ENCODE data around the gene ABCC1.
"Not testable (repeated sequence)": the region's sequence is repeated elsewhere in the genome, so short reads cannot be mapped to it uniquely, and the experiment has no call there.

ABCC1 gene

DNA sequence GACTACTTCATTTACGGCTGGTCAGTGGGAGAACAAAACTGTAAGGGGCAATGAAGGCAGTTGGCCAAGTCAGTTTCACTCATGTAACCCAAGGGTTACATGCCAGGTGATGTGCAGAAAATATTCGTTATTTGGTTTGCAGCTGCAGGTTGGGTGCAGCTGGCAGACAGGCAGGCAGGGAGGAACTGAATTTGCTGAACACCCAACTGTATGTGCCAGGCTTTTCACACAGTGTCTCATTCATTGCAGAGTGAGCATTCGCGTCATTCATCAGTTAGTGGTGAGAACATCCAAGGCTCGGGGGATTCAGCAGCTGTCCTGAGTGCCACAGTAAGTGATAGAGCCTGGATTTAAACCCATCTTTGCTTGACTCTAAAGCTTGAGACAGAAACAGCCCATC, 214.2 kb downstream of the ABCC1 start:
- no peak for DNase-seq

DNA sequence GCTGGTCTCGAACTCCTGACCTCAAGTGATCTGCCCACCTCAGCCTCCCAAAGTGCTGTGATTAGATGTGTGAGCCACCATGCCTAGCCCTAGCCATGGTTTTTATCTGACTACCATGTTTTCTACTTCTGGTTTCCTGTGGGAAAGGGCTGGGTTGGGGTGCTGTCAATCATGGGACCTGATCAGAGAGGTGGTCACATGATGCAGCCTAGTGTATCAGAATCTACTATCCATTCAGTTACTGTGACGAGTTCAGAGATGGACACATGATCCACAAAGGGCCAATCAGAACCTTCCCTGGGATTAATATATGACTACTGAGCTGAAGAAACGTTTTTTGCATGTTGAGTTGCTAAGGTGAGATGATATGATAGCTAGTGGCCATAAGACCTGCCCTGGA, 214.8 kb downstream of the ABCC1 start:
- no peak for DNase-seq

DNA sequence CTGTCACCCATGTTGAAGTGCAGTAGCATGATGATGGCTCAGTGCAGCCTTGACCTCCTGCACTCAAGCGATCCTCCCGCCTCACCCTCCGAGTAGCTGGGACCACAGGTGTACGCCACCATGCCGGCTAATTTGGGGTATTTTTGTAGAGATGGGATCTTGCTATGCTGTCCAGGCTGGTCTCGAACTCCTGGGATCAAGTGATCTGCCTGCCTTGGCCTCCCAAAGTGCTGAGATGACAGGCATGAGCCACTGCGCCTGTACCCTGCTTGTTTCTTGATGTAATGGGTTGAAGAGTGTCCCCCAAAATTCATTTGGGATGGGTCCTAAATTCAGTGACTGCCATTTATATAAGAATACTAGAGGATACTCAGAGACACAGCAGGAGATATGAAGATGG, 216.7 kb downstream of the ABCC1 start:
- DNase-seq: no peak

DNA sequence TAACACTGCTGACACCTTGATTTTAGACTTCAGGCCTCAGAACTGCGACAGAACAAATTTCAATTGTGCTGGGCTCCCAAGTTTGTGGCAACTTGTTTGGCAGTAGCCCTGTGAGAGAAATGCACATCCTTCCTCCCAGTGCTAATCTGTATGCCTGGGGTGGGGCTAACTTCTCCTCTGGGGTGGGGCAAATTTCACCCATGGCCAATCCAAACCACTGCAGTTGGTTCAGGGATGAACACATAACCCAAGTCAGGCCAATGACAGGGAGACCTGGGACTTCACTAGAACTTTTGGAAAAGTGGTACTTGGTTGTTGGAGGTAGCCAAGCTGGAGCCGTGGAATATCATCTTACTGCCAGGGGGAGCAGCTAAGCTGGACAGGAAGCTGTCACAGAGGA, 217.5 kb downstream of the ABCC1 start:
- DNase-seq: no peak

DNA sequence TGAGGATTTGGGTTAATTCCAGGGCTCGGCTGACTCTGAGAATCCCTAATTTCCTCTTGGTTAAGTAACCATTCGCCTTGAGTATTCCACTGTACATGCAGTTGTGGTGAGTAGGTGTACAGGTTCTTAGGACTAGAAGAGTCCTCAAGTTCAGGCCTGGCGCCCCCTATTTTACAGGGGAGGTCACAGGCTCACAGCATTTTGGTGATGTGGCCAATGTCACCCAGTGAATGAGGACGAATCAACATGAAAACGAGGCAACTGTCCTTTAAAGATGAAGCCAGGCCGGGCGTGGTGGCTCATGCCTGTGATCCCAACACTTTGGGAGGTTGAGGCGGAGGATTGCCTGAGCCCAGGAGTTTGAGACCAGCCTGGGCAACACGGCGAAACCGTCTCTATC, 218.5 kb downstream of the ABCC1 start:
- no peak for DNase-seq

DNA sequence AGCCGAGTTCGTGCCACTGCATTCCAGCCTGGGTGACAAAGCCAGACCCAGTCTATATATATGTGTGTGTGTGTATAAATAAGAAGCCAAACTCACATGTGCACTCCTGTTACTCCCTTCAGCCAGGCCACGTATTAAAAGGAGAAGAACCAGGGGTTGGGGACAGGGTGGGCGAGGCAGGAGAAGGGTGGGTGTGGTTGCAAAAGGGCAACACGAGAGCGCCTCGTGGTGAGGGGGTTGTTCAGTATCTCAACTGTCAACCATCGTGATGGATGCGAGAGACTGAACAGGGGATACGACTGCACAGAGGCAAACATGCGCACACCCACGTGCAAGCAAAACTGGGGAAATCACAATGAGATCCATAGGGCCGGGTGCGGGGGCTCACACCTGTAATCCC, 219.0 kb downstream of the ABCC1 start:
- no peak for DNase-seq

DNA sequence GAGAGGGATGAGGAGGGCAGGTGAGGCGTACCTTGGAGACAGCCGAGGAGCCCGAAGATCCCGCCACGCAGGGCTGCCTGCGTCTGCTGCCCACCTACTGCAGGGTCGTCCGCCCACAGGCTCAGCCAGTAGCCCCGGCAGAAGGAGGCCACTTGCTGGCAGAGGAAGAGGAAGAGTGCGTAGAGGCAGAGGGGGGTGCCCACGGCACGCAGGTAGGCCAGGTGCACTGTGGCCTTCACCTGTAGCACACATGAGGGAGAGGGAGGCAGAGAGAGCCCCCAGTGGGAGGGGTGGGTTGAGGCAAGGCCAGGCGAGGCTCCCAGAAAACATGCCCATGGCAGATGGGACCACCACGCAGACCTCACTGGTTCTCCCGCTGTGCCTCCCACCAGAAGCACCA, 220.2 kb downstream of the ABCC1 start:
- no peak for DNase-seq

DNA sequence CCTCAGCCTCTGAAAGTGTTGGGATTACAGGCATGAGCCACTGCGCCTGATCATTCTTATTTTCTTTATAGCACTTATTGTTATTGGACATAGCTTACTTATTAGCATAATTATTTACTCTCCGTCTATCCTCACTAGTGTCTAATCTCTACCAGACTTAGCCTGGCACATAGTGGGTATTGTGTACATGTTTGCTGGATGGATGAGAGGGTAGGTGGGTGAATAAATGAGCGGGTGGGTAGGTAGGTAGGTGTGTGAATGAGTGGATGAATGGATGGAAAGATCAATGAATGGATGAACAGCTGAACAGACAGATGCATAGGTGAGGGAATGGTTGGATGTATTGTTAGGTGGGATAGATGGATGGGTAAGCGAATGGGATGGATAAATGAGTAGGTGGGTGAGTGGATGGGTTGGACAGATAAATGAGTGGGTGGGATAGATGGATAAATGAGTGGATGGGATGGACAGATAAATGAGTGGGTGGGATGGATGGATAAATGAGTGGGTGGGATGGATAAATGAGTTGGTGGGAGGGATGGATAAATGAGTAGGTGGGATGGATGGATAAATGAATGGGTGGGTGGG, 222.0 kb downstream of the ABCC1 start:
- DNase-seq: no peak

DNA sequence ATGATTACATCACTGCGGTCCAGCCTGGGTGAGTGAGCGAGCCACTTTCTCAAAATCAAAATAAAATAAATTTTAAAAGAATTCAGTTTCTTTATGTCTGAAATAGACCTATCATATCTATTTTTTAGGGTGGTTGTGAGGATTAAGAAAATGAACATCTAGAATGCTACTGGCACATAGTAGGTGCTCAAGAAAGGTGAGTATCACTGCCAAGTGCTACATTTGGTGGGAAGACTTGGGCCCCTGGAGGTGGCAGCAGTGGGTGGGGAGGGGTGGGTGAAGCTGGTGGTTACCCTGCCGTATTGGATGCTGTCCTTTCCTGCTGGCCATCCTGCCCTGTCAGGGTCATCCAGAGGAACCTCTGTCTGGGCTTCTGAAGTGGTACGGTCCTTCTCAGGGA, 223.6 kb downstream of the ABCC1 start:
- DNase-seq: no peak

DNA sequence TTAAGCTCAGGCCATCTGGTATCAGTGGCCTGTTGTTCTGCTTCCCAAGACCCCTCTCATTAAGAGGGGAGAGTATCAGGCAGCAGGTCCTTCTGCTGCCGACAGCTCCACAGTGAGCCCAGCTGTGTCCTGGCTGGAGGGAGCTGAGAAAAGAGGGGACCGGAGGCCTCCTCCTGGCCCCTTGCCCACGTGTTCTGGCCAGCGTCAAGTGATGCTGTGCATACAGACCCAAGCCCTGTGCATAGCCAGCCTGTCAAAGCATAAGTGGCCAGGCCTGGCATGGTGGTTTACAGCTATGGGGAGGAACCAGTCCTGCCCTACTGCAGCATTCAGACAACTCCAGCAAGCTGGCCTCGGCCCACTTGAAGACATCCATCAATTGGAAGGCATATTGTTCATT, 225.9 kb downstream of the ABCC1 start:
- no peak for DNase-seq

DNA sequence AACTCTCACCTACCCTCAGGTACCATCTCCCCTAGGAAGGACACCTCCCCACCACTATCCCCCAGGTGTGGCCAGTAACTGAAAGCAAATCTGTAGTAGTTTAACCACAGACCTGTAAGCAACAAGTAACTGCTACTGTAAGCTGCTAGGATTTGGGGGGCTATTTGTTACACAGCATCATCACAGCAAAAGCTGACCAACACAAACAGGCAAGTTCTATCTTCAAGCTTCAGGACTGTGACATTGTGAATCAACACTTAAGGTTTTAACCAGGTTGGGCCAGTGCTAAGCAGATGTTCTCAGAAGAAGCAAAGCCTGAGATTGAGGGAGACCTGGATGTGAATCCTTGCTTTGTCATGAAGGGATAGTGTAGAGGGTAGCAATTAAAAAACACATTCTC, 226.9 kb downstream of the ABCC1 start:
- no peak for DNase-seq

DNA sequence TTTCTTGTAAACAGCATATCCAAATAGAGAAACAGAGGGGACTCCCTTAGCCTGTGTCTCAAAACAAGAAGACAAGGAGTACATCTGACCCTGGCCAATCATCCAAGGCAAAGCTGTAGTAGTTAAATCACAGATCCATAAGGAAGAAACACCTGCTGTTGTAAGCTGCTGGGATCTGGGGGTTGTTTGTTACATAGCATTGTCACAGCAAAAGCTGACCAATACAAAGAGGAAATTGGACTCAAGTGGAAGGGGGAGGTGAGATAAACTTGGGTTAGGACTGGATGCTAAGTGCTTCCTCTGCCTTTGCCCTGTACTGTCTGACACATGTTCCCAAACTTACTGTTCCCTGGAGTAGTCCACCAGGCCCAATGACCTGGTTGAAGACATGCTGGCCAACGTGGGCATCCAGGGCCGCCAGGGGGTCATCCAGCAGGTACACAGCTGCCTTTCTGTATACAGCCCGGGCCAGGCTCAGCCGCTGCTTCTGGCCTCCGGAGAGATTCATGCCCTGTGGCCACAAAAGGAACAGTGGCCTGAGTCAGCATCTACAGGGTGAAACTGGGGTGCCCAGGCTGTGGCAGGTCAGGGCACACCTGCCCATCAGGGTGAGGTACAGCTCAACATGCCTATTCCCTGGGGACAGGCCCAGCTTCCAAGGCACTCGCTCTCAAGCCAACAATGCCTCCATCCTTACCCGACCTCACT, 229.2 kb downstream of the ABCC1 start:
- DNase-seq: no peak

DNA sequence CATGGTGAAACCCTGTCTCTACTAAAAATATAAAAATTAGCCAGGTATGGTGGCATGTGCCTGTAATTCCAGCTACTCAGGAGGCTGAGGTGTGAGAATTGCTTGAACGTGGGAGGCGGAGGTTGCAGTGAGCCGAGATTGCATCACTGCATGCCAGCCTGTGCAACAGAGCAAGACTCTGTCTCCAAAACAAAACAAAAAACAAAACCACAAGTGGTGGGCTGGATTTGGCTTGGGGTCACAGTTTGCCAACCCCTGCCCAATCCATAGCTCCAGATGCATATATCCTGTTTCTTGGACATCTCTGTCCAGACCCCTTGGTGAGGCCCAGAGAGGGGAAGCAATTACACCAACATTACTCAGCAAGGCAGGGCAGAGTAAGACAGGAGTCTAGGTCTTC, 232.3 kb downstream of the ABCC1 start:
- DNase-seq: not testable (repeated sequence)

DNA sequence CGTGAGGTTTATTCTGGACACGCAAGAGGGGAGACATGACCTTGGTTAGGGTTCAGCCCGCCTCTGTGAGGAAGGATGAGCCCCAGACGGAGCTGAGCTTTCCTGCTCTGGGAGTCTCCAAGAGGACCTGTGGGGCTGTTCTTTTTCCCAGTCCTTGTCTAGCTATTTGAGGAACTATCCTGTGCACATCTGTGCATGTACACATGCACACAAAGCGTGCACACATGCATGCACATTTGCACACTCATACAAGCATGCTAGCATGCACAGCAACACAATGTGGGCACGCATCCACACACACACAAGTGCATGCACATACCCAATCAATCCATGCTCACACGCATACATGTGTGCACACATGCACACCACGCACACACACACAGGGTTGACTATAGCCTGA, 233.5 kb downstream of the ABCC1 start:
- DNase-seq: no peak

DNA sequence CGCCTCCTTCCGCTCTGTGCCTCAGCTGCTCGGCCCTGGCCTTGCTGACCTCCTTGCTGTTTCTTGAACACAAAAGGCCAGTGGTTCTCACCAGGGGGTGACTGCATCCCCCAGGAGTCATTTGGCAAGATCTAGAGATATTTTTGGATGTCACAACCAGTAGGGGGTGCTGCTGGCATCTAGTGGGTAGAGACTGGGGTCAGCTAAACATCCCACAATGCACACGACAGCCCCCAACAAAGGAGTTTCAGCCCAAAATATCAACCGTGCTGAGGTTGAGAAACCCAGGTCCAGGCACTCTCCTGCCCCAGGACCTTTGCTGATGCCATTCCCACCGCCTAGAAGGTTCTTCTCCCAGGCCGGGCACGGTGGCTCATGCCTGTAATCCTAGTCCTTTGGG, 234.1 kb downstream of the ABCC1 start:
- no peak for DNase-seq

DNA sequence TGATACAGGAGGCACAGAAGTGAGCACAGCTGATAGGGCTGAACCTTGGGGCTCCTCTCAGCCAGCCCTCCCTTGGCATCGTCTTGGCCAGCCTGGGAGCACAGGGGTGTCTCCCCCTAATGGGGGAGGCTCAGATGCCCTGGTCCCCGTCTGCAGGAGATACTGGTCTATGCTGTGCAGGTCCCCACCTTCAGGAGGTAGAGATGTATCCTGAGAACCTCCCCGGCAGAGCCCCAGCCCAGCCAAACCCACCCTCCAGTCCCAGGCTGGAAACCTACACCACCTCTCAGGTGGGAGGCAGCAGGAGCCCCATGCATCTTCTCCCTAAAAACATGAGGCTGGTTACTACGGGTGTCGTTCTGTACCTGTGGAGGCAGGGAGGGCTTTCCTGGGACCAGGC, 235.2 kb downstream of the ABCC1 start:
- DNase-seq: no peak

DNA sequence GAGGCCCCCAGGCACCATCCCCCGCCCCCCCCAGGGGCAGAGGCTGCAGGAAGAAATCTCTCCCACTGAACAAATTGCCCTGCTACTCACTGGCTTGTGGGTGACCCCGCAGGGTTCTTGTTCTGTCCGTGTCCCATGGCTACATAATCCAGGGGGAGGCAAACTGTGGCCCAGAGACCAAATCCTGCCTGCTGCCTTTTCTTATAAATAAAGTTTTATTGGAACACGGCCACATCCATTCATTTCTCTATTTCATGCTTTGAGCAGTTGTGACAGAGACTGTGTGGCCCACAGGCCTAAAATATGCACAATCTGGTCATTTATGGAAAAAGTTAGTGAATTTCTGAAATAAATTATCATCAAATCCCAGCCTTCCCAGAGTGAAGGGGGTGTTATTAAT, 235.7 kb downstream of the ABCC1 start:
- DNase-seq: no peak

DNA sequence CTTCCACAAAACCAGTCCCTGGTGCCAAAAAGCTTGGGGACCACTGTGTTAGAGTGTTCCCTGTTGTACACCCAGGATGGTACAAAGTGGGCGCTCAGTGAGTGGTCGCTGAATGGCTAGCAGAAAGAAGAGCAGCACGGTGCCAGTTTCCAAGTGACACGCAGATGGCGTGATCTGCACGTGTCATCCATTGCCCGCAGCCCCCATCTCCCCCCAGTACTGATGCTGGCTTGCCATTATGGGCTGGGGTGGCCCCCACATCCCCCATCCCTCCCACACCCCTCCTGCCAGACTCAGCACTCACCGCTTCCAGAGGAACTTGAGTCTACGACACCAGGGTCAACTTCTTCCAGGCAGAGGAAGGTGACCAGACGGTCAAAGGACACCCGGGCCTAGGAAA, 237.4 kb downstream of the ABCC1 start:
- no peak for DNase-seq

DNA sequence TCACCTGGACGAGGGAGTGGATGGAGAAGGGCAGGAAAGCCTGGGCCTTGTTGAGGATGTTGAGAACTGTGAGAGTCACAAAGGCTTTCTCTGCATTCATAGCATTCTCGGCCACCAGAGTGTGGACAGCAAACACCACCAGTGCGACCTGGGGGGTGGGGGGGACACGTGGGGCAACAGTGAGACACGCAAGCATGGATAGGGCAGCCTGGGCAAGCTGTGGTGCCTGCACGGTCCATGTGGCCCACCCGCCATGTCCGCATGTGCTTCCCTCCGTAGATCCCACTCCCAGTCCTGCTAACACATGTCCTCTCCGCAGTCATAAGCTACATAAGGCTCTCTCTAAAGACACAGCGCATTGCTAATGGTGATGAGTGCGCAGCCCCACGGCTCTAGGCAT, 239.4 kb downstream of the ABCC1 start:
- DNase-seq: no peak

DNA sequence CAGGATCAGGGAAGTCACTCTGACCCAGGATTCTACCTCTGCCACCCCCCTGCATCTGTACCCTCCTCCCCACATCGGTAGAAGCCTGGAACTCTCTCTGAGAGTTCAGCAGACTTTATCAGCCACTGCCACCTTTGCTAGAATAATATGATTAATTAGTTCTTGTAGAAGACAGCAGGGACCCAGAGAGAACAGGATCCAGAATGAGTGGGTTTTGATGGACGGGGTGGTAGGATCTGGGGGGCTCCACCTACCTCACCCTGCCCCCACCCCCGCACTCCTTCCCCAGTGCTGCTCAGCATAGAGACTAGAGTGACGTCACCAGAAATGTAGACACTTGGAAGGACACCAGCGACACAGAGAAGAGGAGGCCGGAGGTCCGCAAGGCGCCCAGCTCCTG, 240.4 kb downstream of the ABCC1 start:
- no peak for DNase-seq

DNA sequence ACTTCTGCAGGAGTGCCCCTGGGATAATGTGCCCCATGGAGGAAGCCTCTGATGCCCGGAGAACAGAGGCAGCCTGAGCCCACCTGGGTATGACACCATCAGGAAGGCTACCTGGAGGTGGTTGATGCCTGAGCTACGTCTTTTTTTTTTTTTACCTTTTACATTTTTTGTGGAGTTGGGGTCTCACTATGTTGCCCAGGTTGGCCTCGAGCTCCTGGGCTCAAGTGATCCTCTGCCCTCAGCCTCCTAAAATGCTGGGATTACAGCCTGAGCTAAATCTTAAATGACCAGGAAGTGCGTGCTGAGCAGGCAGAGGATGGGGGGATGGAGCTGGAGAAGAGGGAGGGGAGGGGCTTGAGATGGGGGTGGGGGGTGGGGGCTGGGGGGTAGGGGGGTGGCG, 241.1 kb downstream of the ABCC1 start:
- DNase-seq: no peak

DNA sequence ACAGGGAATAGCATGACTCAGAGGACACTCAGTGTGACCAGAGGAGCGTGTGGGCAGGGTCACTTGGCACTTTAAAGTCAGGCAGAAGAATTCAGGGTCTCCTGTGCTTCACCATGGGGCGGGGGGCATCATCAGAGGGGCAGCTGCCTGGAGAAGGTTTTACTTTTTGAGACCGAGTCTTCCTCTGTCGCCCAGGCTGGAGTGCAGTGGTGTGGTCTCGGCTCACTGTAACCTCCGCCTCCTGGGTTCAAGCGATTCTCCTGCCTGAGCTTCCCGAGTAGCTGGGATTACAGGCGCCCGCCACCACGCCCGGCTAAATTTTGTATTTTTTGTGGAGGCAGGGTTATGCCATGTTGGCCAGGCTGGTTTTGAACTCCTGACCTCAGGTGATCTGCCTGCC, 241.6 kb downstream of the ABCC1 start:
- not testable (repeated sequence) for DNase-seq

DNA sequence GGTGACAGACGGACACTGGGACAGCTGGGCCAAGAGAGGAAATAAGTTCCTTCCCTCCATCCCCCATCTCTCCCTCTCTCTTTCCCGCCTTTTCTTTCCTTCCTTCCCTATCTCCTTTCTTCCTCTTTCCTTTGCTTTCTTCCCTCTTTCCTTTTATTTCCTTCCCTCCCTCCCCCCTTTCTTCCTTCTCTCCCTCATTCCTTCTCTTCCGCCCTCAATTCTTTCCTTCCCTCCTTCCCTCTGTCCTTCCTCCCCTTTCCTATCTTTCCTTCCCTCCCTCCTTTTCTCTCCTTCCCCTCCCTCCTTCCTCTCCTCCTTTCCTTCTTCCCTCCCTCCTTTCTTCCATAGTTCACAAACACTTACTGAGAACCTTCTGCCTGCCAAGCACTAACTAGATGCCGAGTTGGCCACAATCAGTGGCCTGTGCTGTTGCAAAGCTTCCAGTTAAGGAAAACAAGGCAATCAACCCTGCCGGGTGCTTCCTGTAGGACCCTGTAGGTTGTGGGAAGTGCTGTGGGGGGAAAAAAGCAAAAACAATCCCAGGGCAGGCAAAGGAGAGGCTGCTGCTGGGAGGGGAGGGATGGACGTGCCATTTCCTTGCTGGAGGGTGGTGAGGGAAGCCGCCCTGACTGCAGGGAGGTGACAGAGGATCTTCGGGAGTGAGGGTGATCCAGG, 242.2 kb downstream of the ABCC1 start:
- DNase-seq: no peak
